K562 (cell line): ENCODE measurements around the gene CSF1R. TPM values are rescaled to one million over a fixed set of nuclear protein-coding genes. Genes with fewer than 3 reads are reported as not detected.
A peak's percentile ranks its signal among the peaks of the same experiment; 100 is the strongest.

ENCODE experiments used
- ATAC-seq: fragments of 200-7000 bp; cut with Tn5 transposase; 3 replicates; pipeline ENCODE4 v1.9.1; 2020; ENCODE audit warnings: moderate library complexity
- BruUV-seq: library from RNA; stranded (reverse); fragments of 400-500 nt; replicated peaks from 2 replicates; lab custom pipeline; 2021; lab: Mats Ljungman, UMichigan
- CTCF ChIA-PET: fragments of 300-600 bp; formaldehyde crosslinking; extraction: SDS; loops from one replicate; lab custom pipeline; 2021; ENCODE audit warnings: low intra/inter-chr PET ratio; lab: Yijun Ruan, JAX
- POLR2A ChIA-PET: fragments of 300-600, 350-650 bp; sonication (Branson Sonifier 250); formaldehyde crosslinking; extraction: SDS; loops from one replicate; lab custom pipeline; 2021; ENCODE audit warnings: antibody characterized with exemption, inconsistent platforms; lab: Yijun Ruan, JAX
- DNase-seq, 4 experiments: peaks; one replicate each; pipeline versions ENCODE4 v3.0.0 to v3.0.0-alpha.2; 2011 to 2018; ENCODE audit warnings: low spot score in 3 of 4, mixed read lengths in 3 of 4; ENCODE audit errors: extremely low read depth in 1 of 4
- FAIRE-seq: peaks from 2 replicates; lab custom pipeline; 2011; peaks lifted over from hg19 to GRCh38; lab: Jason Lieb, UNC
- H2AFZ ChIP-seq: 2 replicates; pipeline ENCODE4 v1.6.0; 2011; ENCODE audit warnings: low read depth, low read length, control low read depth, inconsistent platforms
- H3K27ac ChIP-seq: fragments of 200-600 bp; 3 replicates; pipeline ENCODE4 v1.8.0; 2011; ENCODE audit warnings: low read depth, mild to moderate bottlenecking, control low read depth, inconsistent platforms, low read length, moderate library complexity, mixed read lengths; ENCODE audit errors: extremely low read depth
- H3K27me3 ChIP-seq, 2 experiments: fragments of 300-600 bp in 1 of 2; 2 replicates in 1 of 2; 3 replicates in 1 of 2; pipeline versions ENCODE4 v1.6.0 to v1.8.0; 2011; ENCODE audit warnings: inconsistent platforms in 2 of 2, low read length in 2 of 2, mild to moderate bottlenecking in 1 of 2, mixed read lengths in 1 of 2, moderate library complexity in 1 of 2; ENCODE audit not compliant: control insufficient read depth in 2 of 2, insufficient read depth in 2 of 2
- H3K36me3 ChIP-seq: fragments of 300-600 bp; 3 replicates; pipeline ENCODE4 v1.8.0; 2011; ENCODE audit warnings: mild to moderate bottlenecking, low read length, inconsistent platforms; ENCODE audit not compliant: control insufficient read depth, insufficient read depth
- H3K4me1 ChIP-seq, 2 experiments: fragments of 200-600 bp in 1 of 2; replicated peaks in 1 of 2; 2 replicates in 1 of 2; 3 replicates in 1 of 2; pipeline versions ENCODE4 v1.5.1 to v1.8.0; 2011; ENCODE audit warnings: inconsistent platforms in 2 of 2, low read length in 2 of 2, mild to moderate bottlenecking in 1 of 2, mixed read lengths in 1 of 2, moderate library complexity in 1 of 2; ENCODE audit not compliant: control insufficient read depth in 2 of 2, insufficient read depth in 2 of 2
- H3K4me2 ChIP-seq: 2 replicates; pipeline ENCODE4 v1.6.1; 2011; ENCODE audit warnings: low read length, control low read depth, inconsistent platforms, mixed read lengths; ENCODE audit not compliant: insufficient read depth
- H3K4me3 ChIP-seq: fragments of 200-600 bp; sonication (generic), shearing (Covaris generic); 2 replicates; pipeline ENCODE4 v1.5.1; 2016; ENCODE audit warnings: control low read depth, inconsistent platforms
- H3K79me2 ChIP-seq: fragments of 200-600 bp; 3 replicates; pipeline ENCODE4 v1.8.0; 2011; ENCODE audit warnings: low read length, inconsistent platforms; ENCODE audit not compliant: control insufficient read depth, insufficient read depth
- H3K9ac ChIP-seq, 2 experiments: 2 replicates each; pipeline versions ENCODE4 v1.6.0 to v1.6.1; 2011; ENCODE audit warnings: low read depth in 2 of 2, low read length in 2 of 2, control low read depth in 1 of 2, inconsistent platforms in 1 of 2, mild to moderate bottlenecking in 1 of 2, mixed read lengths in 1 of 2; ENCODE audit not compliant: insufficient read depth in 1 of 2
- H3K9me1 ChIP-seq: one replicate; pipeline ENCODE4 v1.6.0; 2011; ENCODE audit warnings: inconsistent platforms, mild to moderate bottlenecking, low read length, moderate library complexity; ENCODE audit not compliant: control insufficient read depth, insufficient read depth
- H3K9me3 ChIP-seq: replicated peaks from 2 replicates; pipeline ENCODE4 v1.5.1; 2011; ENCODE audit warnings: low read depth, low read length, inconsistent platforms; ENCODE audit not compliant: control insufficient read depth, insufficient read depth
- H4K20me1 ChIP-seq: replicated peaks from 2 replicates; pipeline ENCODE4 v1.6.1; 2011; ENCODE audit warnings: low read length, inconsistent platforms, mixed read lengths; ENCODE audit not compliant: control insufficient read depth, insufficient read depth
- CEBPB ChIP-seq: fragments of 450-650 bp; IDR thresholded peaks from 2 replicates; pipeline ENCODE4 v1.6.1; 2016; ENCODE audit warnings: missing genetic modification characterization, missing compliant biosample characterization
- SMAD4 ChIP-seq: fragments of 250-450 bp; sonication (Bioruptor Pico); conservative IDR thresholded peaks from 2 replicates; pipeline ENCODE4 v1.8.0; 2021; ENCODE audit warnings: inconsistent platforms, mild to moderate bottlenecking, moderate library complexity
- WGBS: fragments of 100-300 bp; shearing (Covaris generic); methylation state at CpG from one replicate; pipeline ENCODE4 v1.1.6; 2016; ENCODE audit warnings: low coverage, mixed read lengths; ENCODE audit not compliant: insufficient coverage; ENCODE audit errors: missing lambda C conversion rate; 5-methylcytosine and 5-hydroxymethylcytosine counted together
- in situ Hi-C: fragments of 300-500 bp; cut with MboI; formaldehyde crosslinking; loops from 4 replicates; pipeline ENCODE4 v1.15.0; 2018; ENCODE audit warnings: inconsistent platforms, mixed read lengths
- intact Hi-C: fragments of 100-400 bp; cut with micrococcal nuclease; formaldehyde crosslinking; loops from 2 replicates; pipeline ENCODE4 v1.14.2; 2022
- polyA plus RNA-seq, 8 experiments: library from polyadenylated mRNA; depleted of rRNA in 4 of 8; stranded (reverse) in 5 of 8; unstranded in 3 of 8; fragments of >200 nt; fragmentation: Nextera tagmentation in 2 of 8; fragmentation: Illumina TruSeq in 1 of 8; extraction: Ambion mirVana in 2 of 8; extraction: Trizol in 1 of 8; gene quantifications; 2 replicates each; pipeline versions ENCODE4 v1.2.1 to v1.2.3, GENCODE V29; 2011 to 2014; ENCODE audit warnings: inconsistent platforms in 1 of 8, missing spikeins in 1 of 8
- small RNA-seq: library from RNA; depleted of rRNA; stranded (forward); fragments of <200 nt; gene quantifications from one replicate; pipeline ENCODE3, GENCODE V24; 2014
- total RNA-seq, 7 experiments: library from RNA; depleted of rRNA in 6 of 7; stranded (reverse); fragments of >200 nt in 6 of 7; fragmentation: Illumina TruSeq in 2 of 7; extraction: Trizol in 2 of 7; gene quantifications; 2 replicates each; pipeline versions ENCODE4 v1.2.1 to v1.2.3, GENCODE V29; 2011 to 2021; ENCODE audit warnings: low replicate concordance in 1 of 7

Gene CSF1R
- total and polyA plus RNA-seq, 9 of the 15 experiments (the other 6 are each of a cell fraction or from before 2014, with no cell fraction given): 0.03 to 0.64 (median 0.20) TPM; not detected in 6

GRCh38 chr5:150006318-150006717, 80.0 kb downstream of the CSF1R start:
- H3K36me3 ChIP-seq: peaks cover 89% of the 10 kb centered on the region
- ChIA-PET POLR2A (interaction anchor here (0.7 to 1.2 kb wide), 3 partner anchors 16 to 46 kb away, joined by 3 to 4 read pairs (median 3); no protein-coding TSS in a partner anchor), CTCF (no interaction called here)
- in situ Hi-C loops (no loop called here), intact Hi-C loops (no loop called here)
- no peak for DNase-seq
- peak; percentile 25; the same call in 1 of the 2 replicates for TF ChIP-seq CEBPB (tag)
- TF ChIP-seq SMAD4 (CRISPR knock-in tag): no peak
- H3K79me2 ChIP-seq: peaks cover 55% of the 10 kb centered on the region
- peaks cover 0 to 17% of the 10 kb centered on the region in 2 experiments; a peak in 3 of 5 replicates for H3K4me1 ChIP-seq
- no TSS peak for BruUV-seq
- no peak overlapping the region for H3K4me2 ChIP-seq
- no peak overlapping the region for H3K4me3 ChIP-seq
- no peak overlapping the region for H3K9ac ChIP-seq
- peaks cover 19% of the 10 kb centered on the region; the same call in 1 of the 2 replicates for H4K20me1 ChIP-seq
- no peak overlapping the region for H2AFZ ChIP-seq
- no peaks in the 10 kb centered on the region for H3K9me1 ChIP-seq
- H3K9me3 ChIP-seq: no peaks in the 10 kb centered on the region
- no peaks in the 10 kb centered on the region for H3K27me3 ChIP-seq
- no peak for FAIRE-seq
- WGBS: 74% methylated on average over 4 of the region's 4 CpGs
- ATAC-seq: no peak
- H3K27ac ChIP-seq: no peak overlapping the region

Small RNAs within 50 kb of the gene (small RNA-seq; reads per million reads assigned to genes)
- gene RF00019: not detected

Other genes starting within 250 kb of the CSF1R start
Only the 7 nearest of the 9 such genes appear.
- gene PDE6A, start 141.8 kb downstream of the CSF1R start, total RNA-seq (2014; rRNA removed): not detected in 2 replicates
- not detected in 2 replicates for gene PDE6A, start 141.8 kb downstream of the CSF1R start, total RNA-seq (2014; rRNA removed; fragmentation: Illumina TruSeq; extraction: Trizol)
- gene PDE6A, start 141.8 kb downstream of the CSF1R start, total RNA-seq (2015; rRNA removed; fragmentation: Illumina TruSeq; extraction: Trizol): 0.04 TPM in 2 replicates
- not detected in 2 replicates for gene PDE6A, start 141.8 kb downstream of the CSF1R start, total RNA-seq (2021)
- gene PDE6A, start 141.8 kb downstream of the CSF1R start, polyA plus RNA-seq (2011; rRNA removed): not detected in 2 replicates
- gene PDE6A, start 141.8 kb downstream of the CSF1R start, polyA plus RNA-seq (2014; fragmentation: Illumina TruSeq; extraction: Trizol): 0.03 TPM in 1 of 2 replicates, not detected in the other
- gene PDE6A, start 141.8 kb downstream of the CSF1R start, polyA plus RNA-seq (2014; fragmentation: Nextera tagmentation; extraction: Ambion mirVana): under 1 TPM in 1 of 2 experiments, not detected in 1; 0.01 TPM
- 0.01 TPM in 1 of 2 replicates, not detected in the other for gene PDE6A, start 141.8 kb downstream of the CSF1R start, polyA plus RNA-seq (2014; rRNA removed)
- gene SLC26A2, start 125.8 kb downstream of the CSF1R start, total RNA-seq (2014; rRNA removed): 3.1 and 3.6 TPM in 2 replicates
- 4.3 and 5.6 TPM in 2 replicates for gene SLC26A2, start 125.8 kb downstream of the CSF1R start, total RNA-seq (2014; rRNA removed; fragmentation: Illumina TruSeq; extraction: Trizol)
- 5.8 and 6.3 TPM in 2 replicates for gene SLC26A2, start 125.8 kb downstream of the CSF1R start, total RNA-seq (2015; rRNA removed; fragmentation: Illumina TruSeq; extraction: Trizol)
- 4.1 and 4.9 TPM in 2 replicates for gene SLC26A2, start 125.8 kb downstream of the CSF1R start, total RNA-seq (2021)
- gene SLC26A2, start 125.8 kb downstream of the CSF1R start, polyA plus RNA-seq (2011; rRNA removed): 4.7 and 4.9 TPM in 2 replicates
- 3.3 and 3.5 TPM in 2 replicates for gene SLC26A2, start 125.8 kb downstream of the CSF1R start, polyA plus RNA-seq (2014; fragmentation: Illumina TruSeq; extraction: Trizol)
- gene SLC26A2, start 125.8 kb downstream of the CSF1R start, polyA plus RNA-seq (2014; fragmentation: Nextera tagmentation; extraction: Ambion mirVana): 1 to 10 TPM; 1.1 to 2.0 TPM
- 2.6 TPM in 2 replicates for gene SLC26A2, start 125.8 kb downstream of the CSF1R start, polyA plus RNA-seq (2014; rRNA removed)
- 3.9 and 5.2 TPM in 2 replicates for gene TIGD6, start 85.9 kb downstream of the CSF1R start, total RNA-seq (2014; rRNA removed)
- 3.9 and 4.3 TPM in 2 replicates for gene TIGD6, start 85.9 kb downstream of the CSF1R start, total RNA-seq (2014; rRNA removed; fragmentation: Illumina TruSeq; extraction: Trizol)
- gene TIGD6, start 85.9 kb downstream of the CSF1R start, total RNA-seq (2015; rRNA removed; fragmentation: Illumina TruSeq; extraction: Trizol): 3.8 and 4.3 TPM in 2 replicates
- gene TIGD6, start 85.9 kb downstream of the CSF1R start, total RNA-seq (2021): 4.3 and 4.4 TPM in 2 replicates
- 4.9 and 5.1 TPM in 2 replicates for gene TIGD6, start 85.9 kb downstream of the CSF1R start, polyA plus RNA-seq (2011; rRNA removed)
- 6.3 and 7.0 TPM in 2 replicates for gene TIGD6, start 85.9 kb downstream of the CSF1R start, polyA plus RNA-seq (2014; fragmentation: Illumina TruSeq; extraction: Trizol)
- 1 to 10 TPM; 1.8 to 2.3 TPM for gene TIGD6, start 85.9 kb downstream of the CSF1R start, polyA plus RNA-seq (2014; fragmentation: Nextera tagmentation; extraction: Ambion mirVana)
- gene TIGD6, start 85.9 kb downstream of the CSF1R start, polyA plus RNA-seq (2014; rRNA removed): 3.1 and 4.0 TPM in 2 replicates
- gene HMGXB3, start 85.8 kb downstream of the CSF1R start, total RNA-seq (2014; rRNA removed): 32.1 and 44.2 TPM in 2 replicates
- 32.2 and 34.3 TPM in 2 replicates for gene HMGXB3, start 85.8 kb downstream of the CSF1R start, total RNA-seq (2014; rRNA removed; fragmentation: Illumina TruSeq; extraction: Trizol)
- 32.2 and 34.7 TPM in 2 replicates for gene HMGXB3, start 85.8 kb downstream of the CSF1R start, total RNA-seq (2015; rRNA removed; fragmentation: Illumina TruSeq; extraction: Trizol)
- gene HMGXB3, start 85.8 kb downstream of the CSF1R start, total RNA-seq (2021): 44.1 and 44.3 TPM in 2 replicates
- 44.0 and 47.5 TPM in 2 replicates for gene HMGXB3, start 85.8 kb downstream of the CSF1R start, polyA plus RNA-seq (2011; rRNA removed)
- 40.0 and 41.0 TPM in 2 replicates for gene HMGXB3, start 85.8 kb downstream of the CSF1R start, polyA plus RNA-seq (2014; fragmentation: Illumina TruSeq; extraction: Trizol)
- gene HMGXB3, start 85.8 kb downstream of the CSF1R start, polyA plus RNA-seq (2014; fragmentation: Nextera tagmentation; extraction: Ambion mirVana): 1 to 10 TPM; 1.8 to 2.1 TPM
- gene HMGXB3, start 85.8 kb downstream of the CSF1R start, polyA plus RNA-seq (2014; rRNA removed): 31.7 and 31.9 TPM in 2 replicates
- gene PDGFRB, start 69.3 kb upstream of the CSF1R start, total RNA-seq (2014; rRNA removed): 0.09 TPM in 1 of 2 replicates, not detected in the other
- 0.07 and 0.13 TPM in 2 replicates for gene PDGFRB, start 69.3 kb upstream of the CSF1R start, total RNA-seq (2014; rRNA removed; fragmentation: Illumina TruSeq; extraction: Trizol)
- gene PDGFRB, start 69.3 kb upstream of the CSF1R start, total RNA-seq (2015; rRNA removed; fragmentation: Illumina TruSeq; extraction: Trizol): not detected in 2 replicates
- 0.51 and 0.86 TPM in 2 replicates for gene PDGFRB, start 69.3 kb upstream of the CSF1R start, total RNA-seq (2021)
- gene PDGFRB, start 69.3 kb upstream of the CSF1R start, polyA plus RNA-seq (2011; rRNA removed): 1.1 and 1.5 TPM in 2 replicates
- 0.03 and 0.09 TPM in 2 replicates for gene PDGFRB, start 69.3 kb upstream of the CSF1R start, polyA plus RNA-seq (2014; fragmentation: Illumina TruSeq; extraction: Trizol)
- gene PDGFRB, start 69.3 kb upstream of the CSF1R start, polyA plus RNA-seq (2014; fragmentation: Nextera tagmentation; extraction: Ambion mirVana): not detected
- 0.01 and 0.07 TPM in 2 replicates for gene PDGFRB, start 69.3 kb upstream of the CSF1R start, polyA plus RNA-seq (2014; rRNA removed)
- not detected in 2 replicates for gene CDX1, start 80.2 kb upstream of the CSF1R start, total RNA-seq (2014; rRNA removed)
- gene CDX1, start 80.2 kb upstream of the CSF1R start, total RNA-seq (2014; rRNA removed; fragmentation: Illumina TruSeq; extraction: Trizol): not detected in 2 replicates
- not detected in 2 replicates for gene CDX1, start 80.2 kb upstream of the CSF1R start, total RNA-seq (2015; rRNA removed; fragmentation: Illumina TruSeq; extraction: Trizol)
- gene CDX1, start 80.2 kb upstream of the CSF1R start, total RNA-seq (2021): 0.16 TPM in 1 of 2 replicates, not detected in the other
- gene CDX1, start 80.2 kb upstream of the CSF1R start, polyA plus RNA-seq (2011; rRNA removed): 0.06 TPM in 1 of 2 replicates, not detected in the other
- not detected in 2 replicates for gene CDX1, start 80.2 kb upstream of the CSF1R start, polyA plus RNA-seq (2014; fragmentation: Illumina TruSeq; extraction: Trizol)
- not detected for gene CDX1, start 80.2 kb upstream of the CSF1R start, polyA plus RNA-seq (2014; fragmentation: Nextera tagmentation; extraction: Ambion mirVana)
- gene CDX1, start 80.2 kb upstream of the CSF1R start, polyA plus RNA-seq (2014; rRNA removed): not detected in 2 replicates
- gene SLC6A7, start 103.5 kb upstream of the CSF1R start, total RNA-seq (2014; rRNA removed): not detected in 2 replicates
- not detected in 2 replicates for gene SLC6A7, start 103.5 kb upstream of the CSF1R start, total RNA-seq (2014; rRNA removed; fragmentation: Illumina TruSeq; extraction: Trizol)
- gene SLC6A7, start 103.5 kb upstream of the CSF1R start, total RNA-seq (2015; rRNA removed; fragmentation: Illumina TruSeq; extraction: Trizol): not detected in 2 replicates
- not detected in 2 replicates for gene SLC6A7, start 103.5 kb upstream of the CSF1R start, total RNA-seq (2021)
- gene SLC6A7, start 103.5 kb upstream of the CSF1R start, polyA plus RNA-seq (2011; rRNA removed): not detected in 2 replicates
- gene SLC6A7, start 103.5 kb upstream of the CSF1R start, polyA plus RNA-seq (2014; fragmentation: Illumina TruSeq; extraction: Trizol): not detected in 2 replicates
- gene SLC6A7, start 103.5 kb upstream of the CSF1R start, polyA plus RNA-seq (2014; fragmentation: Nextera tagmentation; extraction: Ambion mirVana): not detected
- gene SLC6A7, start 103.5 kb upstream of the CSF1R start, polyA plus RNA-seq (2014; rRNA removed): not detected in 2 replicates